Skin epidermis (tissue), 12 donors: ENCODE measurements around the gene BMPR1A.
"Not testable (repeated sequence)": the region's sequence is repeated elsewhere in the genome, so short reads cannot be mapped to it uniquely, and the experiment has no call there.

ENCODE experiments used
- H3K27ac ChIP-seq, 21 experiments: fragments of 200-600 bp; sonication (generic) in 11 of 21; one replicate each; pipeline ENCODE4 v1.5.0; 2020; ENCODE audit warnings: mild to moderate bottlenecking in 3 of 21, inconsistent platforms in 2 of 21, moderate library complexity in 2 of 21
- H3K4me3 ChIP-seq, 7 experiments: fragments of 200-600 bp; sonication (generic) in 2 of 7; one replicate each; pipeline ENCODE4 v1.5.0; 2020; ENCODE audit warnings: inconsistent platforms in 2 of 7, mild to moderate bottlenecking in 2 of 7, moderate library complexity in 1 of 7

The BMPR1A gene

DNA sequence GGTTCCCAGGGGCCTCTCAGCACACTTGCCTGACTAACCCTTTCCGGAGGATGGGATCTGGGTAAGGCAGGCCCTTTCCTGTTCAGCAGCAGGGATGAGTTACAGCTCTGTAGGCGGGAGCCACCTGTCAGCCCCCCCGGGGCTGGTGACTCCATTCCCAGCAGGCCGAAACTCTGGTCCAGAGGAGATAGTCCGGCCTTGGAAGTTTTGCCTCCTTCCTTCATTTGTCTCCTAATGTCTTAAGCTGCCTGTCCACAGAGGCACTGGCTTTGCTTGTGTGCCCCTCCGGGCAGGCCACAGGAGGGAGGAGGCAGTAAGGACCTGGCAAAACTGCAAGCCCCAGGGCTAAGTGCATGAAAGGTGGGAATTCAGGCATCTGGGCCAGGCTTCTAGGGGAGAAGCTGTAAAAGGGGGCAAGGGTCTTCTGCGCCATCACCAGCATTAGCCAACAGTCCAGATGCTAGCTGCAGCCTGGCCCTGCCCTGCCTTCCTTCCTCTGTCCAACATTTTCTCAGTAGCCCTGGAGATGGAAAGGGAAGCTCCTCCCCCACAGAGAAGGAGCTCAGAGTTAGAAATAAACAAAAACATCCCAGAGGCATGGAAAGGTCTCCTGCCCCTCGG is 213.1 kb downstream of the BMPR1A start:
- peak overlapping the region in 20 of 21 experiments; percentile 88 to 100 (median 96) for H3K27ac ChIP-seq
- H3K4me3 ChIP-seq = peak overlapping the region; percentile 51 to 73 (median 62)

DNA sequence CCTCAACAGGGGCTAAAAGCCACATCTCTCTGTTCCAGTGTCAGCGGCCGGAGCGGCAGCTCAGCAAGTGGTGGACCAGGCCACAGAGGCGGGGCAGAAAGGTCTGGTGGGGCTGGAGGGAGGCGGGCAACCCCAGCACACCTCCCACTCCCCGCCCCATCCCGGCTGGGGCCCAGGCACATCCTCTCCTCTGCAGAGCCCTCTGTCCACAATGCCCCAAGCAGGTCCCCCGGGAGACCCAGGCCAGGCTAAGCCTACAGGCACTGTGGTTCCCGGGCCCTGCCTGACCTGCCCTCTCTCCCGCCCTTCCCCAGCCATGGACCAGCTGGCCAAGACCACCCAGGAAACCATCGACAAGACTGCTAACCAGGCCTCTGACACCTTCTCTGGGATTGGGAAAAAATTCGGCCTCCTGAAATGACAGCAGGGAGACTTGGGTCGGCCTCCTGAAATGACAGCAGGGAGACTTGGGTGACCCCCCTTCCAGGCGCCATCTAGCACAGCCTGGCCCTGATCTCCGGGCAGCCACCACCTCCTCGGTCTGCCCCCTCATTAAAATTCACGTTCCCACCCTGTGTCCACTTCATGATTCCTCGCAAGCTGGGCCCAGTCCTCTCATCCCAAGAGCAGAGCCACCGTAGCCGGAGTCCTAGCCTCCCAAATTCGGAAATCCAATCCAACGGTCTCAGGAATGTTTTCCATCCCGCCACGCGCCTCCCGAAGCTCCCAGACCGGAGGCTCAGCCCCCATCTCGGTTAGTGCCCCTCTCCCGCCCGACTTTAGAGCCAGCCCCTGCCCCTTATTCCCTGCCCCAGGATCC is 214.0 kb downstream of the BMPR1A start:
- peak overlapping the region; percentile 88 to 100 (median 96) for H3K27ac ChIP-seq

DNA sequence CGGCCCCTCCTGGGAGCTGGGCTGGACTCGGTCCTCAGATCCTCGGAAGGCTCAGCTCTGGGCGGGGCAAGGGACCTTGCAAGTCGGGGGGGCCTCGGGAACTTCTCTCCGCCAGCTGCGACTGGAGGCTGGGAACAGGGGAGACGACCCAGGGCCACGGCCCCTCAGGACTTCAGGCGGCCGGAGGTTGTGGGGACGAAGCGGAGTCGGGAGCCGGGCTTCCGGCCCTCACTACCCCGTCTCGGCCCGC is 214.5 kb downstream of the BMPR1A start:
- Histone ChIP-seq H3K4me3 (peak overlapping the region; percentile 51 to 73 (median 62)), H3K27ac (peak overlapping the region; percentile 88 to 100 (median 96))

More for the DNA sequence above, 214.0 kb downstream of the BMPR1A start:
- H3K4me3 ChIP-seq = peak overlapping the region; percentile 51 to 73 (median 62)

DNA sequence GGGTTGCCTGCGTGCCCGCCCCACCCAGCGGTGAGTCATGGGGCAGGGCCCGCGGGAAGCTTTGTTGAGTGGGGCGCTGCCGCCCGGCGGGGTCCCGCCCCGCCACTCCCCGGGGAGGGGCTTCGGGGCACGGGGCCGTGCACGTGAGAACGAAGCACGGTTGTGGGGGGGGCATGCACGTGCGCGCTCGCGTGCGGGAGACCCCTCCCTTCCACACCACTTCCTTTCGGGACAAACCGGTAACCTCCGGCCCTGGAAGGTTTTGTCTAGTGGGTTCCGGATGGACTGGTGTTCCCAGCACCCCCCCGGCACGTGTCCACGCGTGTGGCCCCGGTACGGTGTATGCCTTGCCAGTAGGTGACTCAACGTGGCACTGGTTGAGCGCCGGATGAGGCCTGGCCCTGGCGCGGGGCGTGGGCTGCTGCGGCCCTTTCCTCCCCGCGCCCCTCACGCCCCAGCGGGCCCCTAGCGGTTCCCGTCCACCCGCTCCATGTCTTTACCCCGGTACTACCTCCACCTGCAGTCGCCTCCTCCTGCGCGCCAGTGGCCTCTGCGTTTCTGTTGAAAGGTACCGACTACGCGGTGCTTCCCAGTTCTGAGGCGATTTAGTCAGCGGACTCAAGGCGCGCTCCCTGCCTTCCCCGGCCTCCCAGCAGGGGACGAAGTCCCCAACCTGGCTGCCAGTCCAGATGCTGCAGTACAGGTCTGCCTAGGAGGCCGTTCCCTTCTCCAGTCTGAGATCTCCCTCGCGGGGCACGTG is 215.0 kb downstream of the BMPR1A start:
- Histone ChIP-seq H3K4me3 (peak overlapping the region; percentile 51 to 73 (median 62)), H3K27ac (peak overlapping the region; percentile 45 to 100 (median 96))

DNA sequence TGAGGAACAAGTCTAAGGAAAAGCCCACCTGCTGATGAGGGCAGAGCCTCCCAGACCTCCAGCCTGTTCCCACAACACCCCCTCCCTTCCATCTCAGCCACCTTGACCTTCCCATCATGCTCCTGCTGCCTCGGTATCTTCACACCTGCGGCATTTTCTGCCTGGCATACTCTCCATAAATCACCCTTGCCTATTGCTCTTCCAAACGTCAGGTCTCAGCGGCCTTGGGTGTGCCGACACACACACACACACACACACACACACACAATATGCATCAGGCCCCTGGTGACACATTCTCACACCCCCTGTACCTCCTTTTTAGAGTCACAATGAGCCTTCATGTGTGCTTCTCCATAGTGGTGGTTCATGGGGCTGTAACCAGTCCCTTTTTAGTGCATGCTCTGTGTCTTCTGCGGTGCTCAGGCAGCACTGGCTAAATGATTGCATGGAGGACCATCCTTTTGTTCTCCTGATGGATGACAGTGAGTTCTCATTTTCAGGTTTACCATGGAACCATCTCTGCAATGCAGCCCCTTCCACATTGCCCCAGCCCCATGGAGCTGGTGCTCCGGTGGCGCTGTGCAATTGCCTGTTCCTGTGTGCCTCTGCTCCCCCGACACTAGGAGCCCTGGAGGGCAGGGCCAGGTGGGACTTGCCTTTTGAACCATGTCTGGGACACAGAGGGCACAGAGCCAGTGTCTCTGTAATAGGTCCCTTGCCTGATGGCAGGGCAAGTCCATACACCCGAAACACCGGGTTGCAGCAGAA is 216.4 kb downstream of the BMPR1A start:
- peak overlapping the region in 14 of 21 experiments; percentile 5 to 100 (median 99) for H3K27ac ChIP-seq
- no peak overlapping the region for H3K4me3 ChIP-seq

DNA sequence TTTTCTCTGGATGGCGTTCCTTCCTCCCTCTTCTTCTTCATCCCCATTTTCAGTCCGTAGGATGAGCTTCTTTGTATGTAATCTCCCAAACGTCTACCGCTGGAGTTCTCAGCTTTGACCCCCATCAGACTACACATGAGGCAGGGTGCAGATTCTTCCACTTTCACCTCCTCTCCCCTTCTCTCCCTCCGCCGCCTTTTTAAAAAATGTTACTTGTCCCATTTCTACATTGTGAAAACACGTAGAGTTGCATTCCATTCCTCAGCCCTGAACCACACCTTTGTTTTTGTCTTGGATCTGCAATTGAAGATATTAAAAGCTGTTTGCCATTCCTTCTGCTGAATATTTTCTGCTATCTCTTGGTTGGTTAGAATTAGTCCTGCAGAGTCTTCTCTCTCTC is 218.1 kb downstream of the BMPR1A start:
- Histone ChIP-seq H3K27ac (peak overlapping the region in 11 of 21 experiments; percentile 27 to 100 (median 50)), H3K4me3 (no peak overlapping the region)

DNA sequence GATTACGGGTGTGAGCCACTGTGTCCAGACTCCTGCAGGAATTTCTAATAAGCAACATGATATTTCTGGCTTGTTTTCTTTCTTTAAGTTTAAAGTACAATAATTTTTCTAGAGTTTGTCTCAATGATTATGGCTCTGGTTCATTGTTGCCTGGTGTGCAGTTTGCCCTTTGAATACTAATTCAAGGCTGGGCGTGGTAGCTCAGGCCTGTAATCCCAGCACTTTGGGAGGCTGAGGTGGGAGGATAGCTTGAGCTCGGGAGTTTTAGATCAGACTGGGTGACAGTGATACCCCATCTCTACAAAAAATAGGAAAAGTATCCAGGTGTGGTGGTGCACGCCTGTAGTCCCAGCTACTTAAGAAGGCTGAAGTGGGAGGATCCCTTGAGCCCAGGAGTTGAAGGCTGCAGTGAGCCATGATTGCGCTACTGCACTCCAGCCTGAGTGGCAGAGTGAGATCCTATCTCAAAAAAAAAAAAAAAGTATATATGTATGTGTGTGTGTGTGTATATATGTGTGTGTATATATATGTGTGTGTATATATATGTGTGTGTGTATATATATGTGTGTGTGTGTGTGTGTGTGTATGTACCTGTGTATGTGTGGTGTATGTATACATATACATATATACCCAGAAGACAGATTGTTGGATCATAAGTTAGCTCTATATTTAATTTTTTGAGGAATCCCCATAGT is 220.1 kb downstream of the BMPR1A start:
- Histone ChIP-seq H3K27ac (no peak overlapping the region), H3K4me3 (no peak overlapping the region)

DNA sequence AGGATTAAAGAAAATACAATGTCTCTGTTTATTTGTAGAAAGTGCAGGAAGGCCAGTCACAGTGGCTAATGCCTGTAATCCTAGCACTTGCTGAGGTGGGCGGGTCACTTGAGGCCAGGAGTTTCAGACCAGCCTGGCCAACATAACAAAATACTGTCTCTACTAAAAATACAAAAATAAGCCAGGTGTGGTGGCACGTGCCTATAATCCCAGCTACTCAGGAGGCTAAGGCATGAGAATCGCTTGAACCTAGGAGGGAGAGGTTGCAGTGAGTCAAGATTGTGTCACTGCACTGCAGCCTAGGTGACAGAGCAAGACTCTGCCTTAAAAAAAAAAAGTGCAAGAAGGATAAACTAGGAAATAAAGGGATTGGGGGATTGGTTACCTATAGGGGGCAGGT is 222.0 kb downstream of the BMPR1A start:
- not testable (repeated sequence) for H3K4me3 ChIP-seq
- peak overlapping the region in 10 of 21 experiments; percentile 7 to 85 (median 40) for H3K27ac ChIP-seq

DNA sequence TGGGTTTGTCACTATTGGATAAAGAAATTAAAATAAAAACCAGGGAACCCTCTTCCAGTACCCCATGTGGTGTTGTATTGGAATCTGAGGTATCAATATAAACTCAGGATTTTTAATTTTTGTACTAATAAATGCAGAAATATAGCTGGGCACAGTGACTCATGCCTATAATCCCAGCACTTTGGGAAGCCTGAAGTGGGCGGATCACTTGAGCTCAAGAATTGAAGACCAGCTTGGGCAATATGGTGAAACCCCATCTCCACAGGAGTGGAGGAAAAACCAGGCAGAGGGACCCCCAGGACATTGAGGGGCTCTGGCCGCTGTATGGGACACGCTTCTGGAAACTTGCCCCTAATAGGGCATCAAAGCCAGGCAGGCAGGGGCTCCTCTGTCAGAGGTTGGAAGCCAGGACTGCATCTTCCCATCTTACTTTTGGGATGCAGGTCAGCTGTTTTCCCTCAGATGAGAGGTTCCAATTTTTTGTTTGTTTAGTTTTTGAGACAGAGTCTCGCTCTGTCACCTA is 222.9 kb downstream of the BMPR1A start:
- H3K4me3 ChIP-seq = no peak overlapping the region
- peak overlapping the region in 7 of 21 experiments; percentile 7 to 85 (median 66) for H3K27ac ChIP-seq

DNA sequence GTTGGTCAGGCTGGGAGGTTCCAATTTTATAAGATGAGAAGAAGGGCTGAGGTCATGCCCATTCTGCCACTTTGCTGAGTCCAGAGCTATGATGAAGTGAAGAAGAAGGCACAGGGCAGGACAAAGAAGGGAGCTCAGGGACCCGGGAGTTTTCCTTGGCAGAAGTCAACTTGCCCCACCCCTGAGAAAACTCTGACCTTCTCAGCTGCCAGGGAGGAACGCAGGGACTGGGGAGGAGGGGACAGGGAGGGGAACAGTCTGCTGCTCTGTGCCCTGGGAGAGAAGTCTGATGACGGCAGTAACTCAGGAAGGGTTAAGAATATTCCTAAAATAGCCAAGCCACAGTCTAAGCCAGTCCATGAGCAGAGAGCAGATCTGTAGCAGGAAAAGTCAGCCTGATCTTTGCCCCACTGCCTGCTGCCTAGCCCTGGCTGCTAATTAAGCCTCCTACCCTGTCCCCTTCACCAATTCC is 223.6 kb downstream of the BMPR1A start:
- no peak overlapping the region for H3K4me3 ChIP-seq
- peak overlapping the region in 12 of 21 experiments; percentile 5 to 85 (median 56) for H3K27ac ChIP-seq

DNA sequence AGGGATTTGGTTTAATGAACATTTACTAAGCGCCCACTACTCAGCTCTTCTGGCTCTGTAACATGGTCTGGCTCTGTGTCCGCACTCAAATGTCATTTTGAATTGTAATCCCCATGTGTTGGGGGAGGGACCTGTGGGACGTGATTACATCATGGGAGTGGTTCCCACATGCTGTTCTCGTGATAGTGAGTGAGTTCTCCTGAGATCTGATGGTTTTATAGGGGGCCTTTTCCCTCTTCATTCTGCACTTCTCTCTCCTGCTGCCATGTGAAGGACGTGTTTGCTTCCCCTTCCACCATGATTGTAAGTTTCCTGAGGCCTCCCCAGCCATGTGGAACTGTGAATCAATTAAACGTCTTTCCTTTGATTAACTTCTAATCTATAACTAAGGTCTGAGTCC is 224.6 kb downstream of the BMPR1A start:
- H3K4me3 ChIP-seq = not testable (repeated sequence)
- H3K27ac ChIP-seq = peak overlapping the region in 3 of 21 experiments; percentile 19 to 75 (median 74)

DNA sequence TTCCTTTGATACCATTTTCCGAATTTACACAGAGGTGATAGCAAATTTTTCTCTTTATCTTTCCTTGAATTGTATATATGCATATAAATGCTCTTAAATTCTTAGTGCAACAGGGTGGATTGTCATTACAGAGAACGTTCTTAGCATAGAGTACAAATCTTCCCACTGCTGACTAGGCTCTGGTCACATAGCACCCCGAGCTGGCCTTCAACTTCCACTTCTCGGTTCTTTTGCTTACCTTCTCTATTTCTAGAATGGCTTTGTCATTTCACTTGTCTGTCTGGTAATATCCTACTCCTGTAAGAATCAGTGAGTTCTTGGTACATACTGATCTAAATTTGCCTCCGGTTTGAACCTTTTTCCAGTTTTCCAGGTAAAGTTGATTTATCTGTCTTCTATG is 225.3 kb downstream of the BMPR1A start:
- H3K27ac ChIP-seq = no peak overlapping the region
- no peak overlapping the region for H3K4me3 ChIP-seq
